GM12891 (cell line): ENCODE data around the gene EFNA2.
"Not testable (repeated sequence)": the region's sequence is repeated elsewhere in the genome, so short reads cannot be mapped to it uniquely, and the experiment has no call there.

Source experiments
- DNase-seq: peaks from one replicate; pipeline ENCODE4 v3.0.0; 2011; ENCODE audit warnings: low spot score; ENCODE audit not compliant: insufficient read length
- FAIRE-seq: peaks from 2 replicates; lab custom pipeline; 2011; peaks lifted over from hg19 to GRCh38; lab: Jason Lieb, UNC
- PAX5 ChIP-seq: IDR thresholded peaks from 2 replicates; pipeline ENCODE4 v1.6.1; 2011; ENCODE audit warnings: low read length, moderate library complexity, mild to moderate bottlenecking; ENCODE audit not compliant: insufficient read depth, severe bottlenecking
- POLR2A ChIP-seq: IDR thresholded peaks from 2 replicates; pipeline ENCODE4 v1.6.1; 2011; ENCODE audit warnings: low read depth, low read length, control low read depth
- POLR2AphosphoS5 ChIP-seq: IDR thresholded peaks from 2 replicates; pipeline ENCODE4 v1.6.1; 2011; ENCODE audit warnings: low read depth, low read length, control low read depth
- POU2F2 ChIP-seq: IDR thresholded peaks from 2 replicates; pipeline ENCODE4 v1.6.1; 2011; ENCODE audit warnings: low read depth, mild to moderate bottlenecking, control low read depth, low read length, moderate library complexity
- SPI1 ChIP-seq: IDR thresholded peaks from 2 replicates; pipeline ENCODE4 v1.6.1; 2011; ENCODE audit warnings: low read depth, low read length, control low read depth
- TAF1 ChIP-seq: IDR thresholded peaks from 2 replicates; pipeline ENCODE4 v1.6.1; 2011; ENCODE audit warnings: low read depth, low read length, control low read depth

EFNA2 gene

GRCh38 chr19:1241417-1242095 lies 44.1 kb upstream of the EFNA2 start, which contains the start of gene ATP5F1D:
ATP5F1D (plus strand) TSS chr19:1241751; CDS start chr19:1241851, 100 bp downstream.
- DNase-seq (peak; percentile 98), FAIRE-seq (peak; percentile 100)
- TF ChIP-seq TAF1 (peak; percentile 30; the same call in 1 of the 2 replicates), POLR2A (no peak)

- TF ChIP-seq POU2F2: no peak
- TF ChIP-seq SPI1: no peak
- TF ChIP-seq TAF1: no peak
- TF ChIP-seq PAX5: no peak
- TF ChIP-seq POLR2AphosphoS5: no peak
- no peak for TF ChIP-seq POLR2A
- DNase-seq (peak; percentile 90), FAIRE-seq (peak; percentile 28)
These were observed 41.6 kb upstream of the EFNA2 start for GRCh38 chr19:1243768-1244692.

- TF ChIP-seq POU2F2 (no peak), SPI1 (no peak), PAX5 (no peak), POLR2AphosphoS5 (no peak), POLR2A (no peak), TAF1 (no peak)
- DNase-seq: no peak
- no peak for FAIRE-seq
These were observed 40.8 kb upstream of the EFNA2 start for GRCh38 chr19:1244693-1245451.

GRCh38 chr19:1245494-1246264 lies 40.0 kb upstream of the EFNA2 start:
- FAIRE-seq (no peak), DNase-seq (no peak)
- no peak for TF ChIP-seq POLR2AphosphoS5

- peak; percentile 58 for FAIRE-seq
- DNase-seq: not testable (repeated sequence)
These were observed 39.2 kb upstream of the EFNA2 start for GRCh38 chr19:1246265-1247087.

- no peak for FAIRE-seq
- DNase-seq: no peak
- no peak for TF ChIP-seq SPI1
- TF ChIP-seq TAF1: no peak
- no peak for TF ChIP-seq POLR2AphosphoS5
- no peak for TF ChIP-seq POLR2A
These were observed 37.9 kb upstream of the EFNA2 start for GRCh38 chr19:1247748-1248138.

- DNase-seq (no peak), FAIRE-seq (peak; percentile 87)
- TF ChIP-seq PAX5: no peak
- TF ChIP-seq POLR2A: peak; percentile 87
- TF ChIP-seq SPI1: no peak
- TF ChIP-seq POU2F2: no peak
- TF ChIP-seq POLR2AphosphoS5: peak; percentile 82
These were observed 37.4 kb upstream of the EFNA2 start, which contains the start of gene MIDN for GRCh38 chr19:1248139-1248785. MIDN (plus strand) TSS chr19:1248583; CDS start chr19:1250297, 1,714 bp downstream.

- FAIRE-seq (peak; percentile 82), DNase-seq (no peak)
- TF ChIP-seq POLR2A (no peak), PAX5 (peak; percentile 43)
These were observed 36.8 kb upstream of the EFNA2 start for GRCh38 chr19:1248786-1249297.
